A549 (cell line): ENCODE data around the gene TRAPPC5.

Experiments
- ATOH8 ChIP-seq: fragments of 250-450 bp; sonication (Bioruptor Pico); IDR thresholded peaks from 2 replicates; pipeline ENCODE4 v1.5.0; 2020; ENCODE audit warnings: low read depth, mild to moderate bottlenecking, moderate library complexity
- ZFP36 ChIP-seq: fragments of 450-650 bp; IDR thresholded peaks from 2 replicates; pipeline ENCODE4 v1.6.1; 2014; ENCODE audit warnings: borderline replicate concordance; ENCODE audit not compliant: partially characterized antibody

GRCh38 chr19:7698583-7698982, 17.9 kb downstream of the TRAPPC5 start:
- TF ChIP-seq ATOH8 (CRISPR knock-in tag) (no peak), ZFP36 (no peak)
